VCaP (cell line): ENCODE results near the gene FOXB1.

Source experiments
- H3K27ac ChIP-seq: fragments of 450-650 bp; 2 replicates; pipeline ENCODE4 v1.5.1; 2017
- CTCF ChIP-seq: fragments of 450-650 bp; conservative IDR thresholded peaks from 2 replicates; pipeline ENCODE4 v1.5.1; 2017; ENCODE audit warnings: mild to moderate bottlenecking, moderate library complexity

The FOXB1 gene

GRCh38 chr15:59999612-60000112 is 4.4 kb upstream of the FOXB1 start:
- TF ChIP-seq CTCF, result no peak
- H3K27ac ChIP-seq, result no peak overlapping the region

GRCh38 chr15:60000113-60000823 is 3.8 kb upstream of the FOXB1 start:
- no peak overlapping the region for H3K27ac ChIP-seq
- TF ChIP-seq CTCF, result no peak

DNA sequence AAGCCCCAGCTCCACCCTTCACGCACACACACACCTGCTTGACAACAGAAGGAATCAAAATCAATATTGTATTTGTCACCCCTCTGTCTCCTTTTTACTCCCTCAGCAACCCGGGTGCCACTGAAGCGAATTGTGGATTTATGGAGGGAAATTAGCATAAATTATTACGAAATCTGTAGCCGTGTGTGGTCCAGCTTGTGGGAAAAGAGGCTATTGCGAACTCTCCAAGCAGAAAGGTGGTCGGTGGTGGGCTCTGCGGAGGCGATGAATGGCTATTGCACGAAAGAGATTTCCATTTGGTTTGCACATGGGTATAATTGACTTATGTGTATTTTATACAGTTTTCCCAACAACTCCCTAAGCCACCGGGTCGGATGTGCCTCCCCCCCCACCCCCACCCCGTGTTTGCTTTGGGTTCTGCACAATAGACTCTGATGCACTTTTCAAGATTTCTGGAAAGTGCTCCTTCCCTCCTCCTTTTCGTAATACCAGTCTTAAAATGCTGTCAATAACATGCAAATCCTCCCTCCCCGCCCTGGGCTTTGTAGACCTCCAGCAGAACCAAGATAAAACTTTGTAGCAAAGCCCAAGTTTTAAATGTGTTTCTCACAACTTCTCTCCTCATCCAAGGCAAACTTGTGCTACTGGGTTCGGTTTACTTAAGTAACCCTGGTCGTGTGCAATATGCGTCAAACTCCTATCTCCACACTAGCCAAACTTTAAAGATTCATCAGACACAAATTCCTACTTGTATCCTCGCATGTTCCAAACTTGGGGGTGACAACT is 3.1 kb upstream of the FOXB1 start:
- no peak overlapping the region for H3K27ac ChIP-seq
- TF ChIP-seq CTCF, result no peak

- no peak for TF ChIP-seq CTCF
- no peak overlapping the region for H3K27ac ChIP-seq
Measured at GRCh38 chr15:60001610-60002527, 2.2 kb upstream of the FOXB1 start.

GRCh38 chr15:60002528-60003218 is 1.4 kb upstream of the FOXB1 start:
- no peak overlapping the region for H3K27ac ChIP-seq
- TF ChIP-seq CTCF, result no peak

DNA sequence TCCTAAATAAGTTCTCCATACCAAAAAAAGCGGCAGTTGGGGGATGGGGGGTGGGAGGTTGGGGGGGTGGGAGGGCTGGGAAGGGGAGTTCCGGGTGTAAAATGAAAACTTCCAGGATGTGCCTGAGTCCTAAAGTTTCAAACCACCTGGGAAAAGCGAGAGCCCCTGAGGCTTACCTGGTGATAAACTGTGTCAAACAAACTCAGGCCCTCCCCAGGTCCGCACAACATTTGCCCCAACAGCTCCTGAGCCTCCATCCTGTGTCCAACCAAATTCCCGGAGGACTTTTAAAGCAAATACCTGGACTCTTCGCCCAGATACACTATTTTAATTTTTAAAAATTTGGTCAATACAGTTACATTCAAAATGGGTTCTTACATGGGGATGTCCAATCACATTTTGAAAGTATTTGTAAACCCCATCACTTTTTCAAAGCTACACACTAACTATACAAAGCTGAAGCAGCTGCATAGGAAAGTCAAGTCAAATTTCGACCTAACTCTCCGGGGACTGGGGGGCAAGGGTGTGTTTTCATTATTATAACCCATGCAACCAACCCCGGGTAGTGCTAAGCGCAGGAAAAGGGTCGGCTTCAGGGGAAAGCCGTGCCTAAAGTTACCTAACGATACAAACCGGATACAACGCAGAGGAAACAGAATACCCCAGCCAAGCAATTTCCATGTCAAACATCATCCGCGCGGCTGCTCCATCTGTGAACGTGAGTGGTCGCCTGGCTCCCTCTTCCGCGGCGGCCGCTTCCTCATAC is 685 bp upstream of the FOXB1 start:
- no peak for TF ChIP-seq CTCF
- H3K27ac ChIP-seq, result no peak overlapping the region
